ENCODE measurements around the gene PTPRR.

The PTPRR gene

GRCh38 chr12:70920251-70920851 lies at the start of gene PTPRR:
PTPRR (minus strand) TSS chr12:70920738; CDS start chr12:70920390, 348 bp downstream.
- Mint-ChIP-seq H3K4me3 (no peak within 1 kb of the TSS), H3K27ac (no peak within 1 kb of the TSS), H3K9me3 (peaks cover 3% of the 10 kb centered on the region), H3K36me3 (ENCODE audit: low read depth) (no peaks in the 10 kb centered on the region), H3K4me1 (ENCODE audit: low read depth) (no peaks in the 10 kb centered on the region), H3K27me3 (peaks cover 14% of the 10 kb centered on the region)

GRCh38 chr12:70966996-70967790 lies 46.7 kb upstream of the PTPRR start:
- H3K4me3 Mint-ChIP-seq = no peak overlapping the region
- H3K27ac Mint-ChIP-seq = no peak overlapping the region
- H3K4me1 Mint-ChIP-seq (ENCODE audit: low read depth) = no peaks in the 10 kb centered on the region
- no peaks in the 10 kb centered on the region for H3K9me3 Mint-ChIP-seq
- H3K36me3 Mint-ChIP-seq (ENCODE audit: low read depth) = no peaks in the 10 kb centered on the region
- H3K27me3 Mint-ChIP-seq = no peaks in the 10 kb centered on the region

- H3K4me1 Mint-ChIP-seq (ENCODE audit: low read depth) = no peaks in the 10 kb centered on the region
- no peak overlapping the region for H3K27ac Mint-ChIP-seq
- no peaks in the 10 kb centered on the region for H3K9me3 Mint-ChIP-seq
Observed at GRCh38 chr12:70966046-70966445, 45.5 kb upstream of the PTPRR start.

GRCh38 chr12:70964867-70965510 lies 44.5 kb upstream of the PTPRR start:
- Mint-ChIP-seq H3K27ac (no peak overlapping the region), H3K9me3 (no peaks in the 10 kb centered on the region), H3K4me3 (no peak overlapping the region), H3K4me1 (ENCODE audit: low read depth) (no peaks in the 10 kb centered on the region), H3K27me3 (no peaks in the 10 kb centered on the region), H3K36me3 (ENCODE audit: low read depth) (no peaks in the 10 kb centered on the region)

More at GRCh38 chr12:70966046-70966445, 45.5 kb upstream of the PTPRR start:
- Mint-ChIP-seq H3K36me3 (ENCODE audit: low read depth) (no peaks in the 10 kb centered on the region), H3K4me3 (no peak overlapping the region), H3K27me3 (no peaks in the 10 kb centered on the region)

- H3K27ac Mint-ChIP-seq = no peak overlapping the region
- H3K27me3 Mint-ChIP-seq = no peaks in the 10 kb centered on the region
- no peak overlapping the region for H3K4me3 Mint-ChIP-seq
- peaks cover 1% of the 10 kb centered on the region for H3K9me3 Mint-ChIP-seq
- no peaks in the 10 kb centered on the region for H3K36me3 Mint-ChIP-seq (ENCODE audit: low read depth)
- no peaks in the 10 kb centered on the region for H3K4me1 Mint-ChIP-seq (ENCODE audit: low read depth)
Observed at GRCh38 chr12:70963081-70963660, 42.6 kb upstream of the PTPRR start.

GRCh38 chr12:70962226-70962794 lies 41.8 kb upstream of the PTPRR start:
- Mint-ChIP-seq H3K4me1 (ENCODE audit: low read depth) (no peaks in the 10 kb centered on the region), H3K27me3 (no peaks in the 10 kb centered on the region), H3K9me3 (peaks cover 3% of the 10 kb centered on the region), H3K36me3 (ENCODE audit: low read depth) (no peaks in the 10 kb centered on the region), H3K27ac (no peak overlapping the region), H3K4me3 (no peak overlapping the region)

GRCh38 chr12:70960484-70960883 lies 39.9 kb upstream of the PTPRR start:
- Mint-ChIP-seq H3K4me1 (ENCODE audit: low read depth) (no peaks in the 10 kb centered on the region), H3K27me3 (no peaks in the 10 kb centered on the region), H3K4me3 (no peak overlapping the region), H3K9me3 (peaks cover 3% of the 10 kb centered on the region), H3K27ac (no peak overlapping the region), H3K36me3 (ENCODE audit: low read depth) (no peaks in the 10 kb centered on the region)

GRCh38 chr12:70955415-70955814 lies 34.9 kb upstream of the PTPRR start:
- Mint-ChIP-seq H3K27ac (no peak overlapping the region), H3K36me3 (ENCODE audit: low read depth) (no peaks in the 10 kb centered on the region), H3K4me3 (no peak overlapping the region), H3K9me3 (peaks cover 3% of the 10 kb centered on the region), H3K27me3 (no peaks in the 10 kb centered on the region), H3K4me1 (ENCODE audit: low read depth) (no peaks in the 10 kb centered on the region)

GRCh38 chr12:70950451-70950850 lies 29.9 kb upstream of the PTPRR start:
- Mint-ChIP-seq H3K36me3 (ENCODE audit: low read depth) (no peaks in the 10 kb centered on the region), H3K4me3 (no peak overlapping the region), H3K27me3 (no peaks in the 10 kb centered on the region), H3K9me3 (peaks cover 3% of the 10 kb centered on the region), H3K4me1 (ENCODE audit: low read depth) (no peaks in the 10 kb centered on the region), H3K27ac (no peak overlapping the region)

- H3K27me3 Mint-ChIP-seq = no peaks in the 10 kb centered on the region
- H3K4me1 Mint-ChIP-seq (ENCODE audit: low read depth) = no peaks in the 10 kb centered on the region
- H3K4me3 Mint-ChIP-seq = no peak overlapping the region
- H3K36me3 Mint-ChIP-seq (ENCODE audit: low read depth) = no peaks in the 10 kb centered on the region
- peaks cover 11% of the 10 kb centered on the region for H3K9me3 Mint-ChIP-seq
- no peak overlapping the region for H3K27ac Mint-ChIP-seq
Observed at GRCh38 chr12:70948976-70949336, 28.4 kb upstream of the PTPRR start.

- Mint-ChIP-seq H3K27ac (no peak overlapping the region), H3K9me3 (peaks cover 11% of the 10 kb centered on the region), H3K27me3 (no peaks in the 10 kb centered on the region), H3K4me3 (no peak overlapping the region), H3K4me1 (ENCODE audit: low read depth) (no peaks in the 10 kb centered on the region), H3K36me3 (ENCODE audit: low read depth) (no peaks in the 10 kb centered on the region)
Observed at GRCh38 chr12:70948236-70948975, 27.9 kb upstream of the PTPRR start.

GRCh38 chr12:70936203-70936813 lies 15.8 kb upstream of the PTPRR start:
- Mint-ChIP-seq H3K36me3 (ENCODE audit: low read depth) (no peaks in the 10 kb centered on the region), H3K4me1 (ENCODE audit: low read depth) (no peaks in the 10 kb centered on the region), H3K27ac (no peak overlapping the region), H3K27me3 (no peaks in the 10 kb centered on the region), H3K4me3 (no peak overlapping the region), H3K9me3 (no peaks in the 10 kb centered on the region)

- H3K4me1 Mint-ChIP-seq (ENCODE audit: low read depth) = no peaks in the 10 kb centered on the region
Observed at GRCh38 chr12:70933133-70933532, 12.6 kb upstream of the PTPRR start.

GRCh38 chr12:70929029-70929428 lies 8.5 kb upstream of the PTPRR start:
- Mint-ChIP-seq H3K4me3 (no peak overlapping the region), H3K36me3 (ENCODE audit: low read depth) (no peaks in the 10 kb centered on the region), H3K4me1 (ENCODE audit: low read depth) (no peaks in the 10 kb centered on the region), H3K9me3 (no peaks in the 10 kb centered on the region), H3K27ac (no peak overlapping the region), H3K27me3 (no peaks in the 10 kb centered on the region)

More at GRCh38 chr12:70933133-70933532, 12.6 kb upstream of the PTPRR start:
- Mint-ChIP-seq H3K9me3 (no peaks in the 10 kb centered on the region), H3K4me3 (no peak overlapping the region), H3K27me3 (no peaks in the 10 kb centered on the region), H3K27ac (no peak overlapping the region), H3K36me3 (ENCODE audit: low read depth) (no peaks in the 10 kb centered on the region)
